RPMI7951 (cell line): ENCODE data around the gene CEP95. TPM values are rescaled to one million over a fixed set of nuclear protein-coding genes. Genes with fewer than 3 reads are reported as not detected.
"Not testable (repeated sequence)": the region's sequence is repeated elsewhere in the genome, so short reads cannot be mapped to it uniquely, and the experiment has no call there.

Experiments used
- DNase-seq: peaks from one replicate; pipeline ENCODE4 v3.0.0-alpha.2; 2012; ENCODE audit warnings: low read depth
- total RNA-seq: library from RNA; depleted of rRNA; stranded (reverse); fragments of >200 nt; shearing (Covaris generic); gene quantifications from 2 replicates; pipeline ENCODE4 v1.2.3, GENCODE V29; 2014

The CEP95 gene
- total RNA-seq, 1 experiment from 2014 or later, result 18.0 TPM

DNA sequence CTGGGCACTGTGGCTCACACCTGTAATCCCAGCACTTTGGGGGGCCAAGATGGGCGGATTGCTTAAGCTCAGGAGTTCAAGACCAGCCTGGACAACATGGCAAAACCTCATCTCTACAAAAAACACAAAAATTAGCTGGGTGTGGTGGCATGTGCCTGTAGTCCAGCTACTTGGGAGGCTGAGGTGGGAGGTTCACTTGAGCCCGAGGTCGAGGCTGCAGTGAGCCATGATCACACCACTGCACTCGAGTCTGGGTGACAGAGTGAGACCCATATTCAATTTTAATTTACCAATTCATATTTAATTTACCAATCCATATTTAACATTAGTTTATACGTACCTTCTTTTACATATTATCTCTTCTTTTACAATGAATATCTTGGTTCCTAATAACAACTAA is 11.5 kb upstream of the CEP95 start:
- DNase-seq, result not testable (repeated sequence)

GRCh38 chr17:64496348-64496785 is 10.4 kb upstream of the CEP95 start:
- DNase-seq, result peak; percentile 6

DNA sequence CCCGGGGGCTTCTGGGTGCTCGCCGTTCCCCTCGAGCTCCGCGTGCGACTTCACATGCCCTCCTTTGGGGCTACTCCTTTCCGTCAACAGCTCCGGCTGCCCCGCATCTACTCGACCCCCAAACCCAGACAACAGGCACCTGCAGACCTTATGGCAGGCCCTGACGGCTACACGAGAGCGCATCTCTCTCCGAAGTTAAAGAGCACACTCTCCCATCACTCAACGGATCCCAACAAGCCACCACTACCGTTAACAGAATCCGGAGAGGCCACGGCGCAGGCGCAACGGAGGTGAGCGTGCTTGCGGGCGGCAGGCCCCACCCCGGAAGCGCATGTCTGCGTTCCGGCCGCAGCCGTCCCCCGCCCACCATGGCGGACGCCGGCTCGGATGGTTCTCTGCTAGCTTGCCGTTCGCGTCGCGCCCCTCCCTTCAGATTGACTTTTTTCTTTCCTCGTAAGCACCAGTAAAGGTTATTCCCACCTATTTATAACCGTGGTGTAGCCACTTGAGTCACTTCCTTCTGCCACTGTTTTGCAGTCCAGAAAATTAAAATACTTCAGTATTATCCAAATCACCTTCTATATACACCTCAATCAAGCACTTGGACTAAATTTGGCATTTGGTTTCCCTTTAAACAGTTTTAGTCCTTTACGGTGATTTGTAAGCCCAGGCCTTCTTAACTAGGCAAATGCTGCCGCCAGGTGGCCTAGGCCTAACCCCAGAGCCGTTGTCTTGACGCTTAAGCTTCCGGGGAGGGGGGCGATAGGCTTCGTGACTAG is 9.8 kb upstream of the CEP95 start, which contains the start of gene POLG2:
TSS of gene POLG2 (minus strand) at position 269 of the 779 bp plus-strand sequence. CDS start at position 183, 86 bp downstream.
- DNase-seq, result peak; percentile 88

DNA sequence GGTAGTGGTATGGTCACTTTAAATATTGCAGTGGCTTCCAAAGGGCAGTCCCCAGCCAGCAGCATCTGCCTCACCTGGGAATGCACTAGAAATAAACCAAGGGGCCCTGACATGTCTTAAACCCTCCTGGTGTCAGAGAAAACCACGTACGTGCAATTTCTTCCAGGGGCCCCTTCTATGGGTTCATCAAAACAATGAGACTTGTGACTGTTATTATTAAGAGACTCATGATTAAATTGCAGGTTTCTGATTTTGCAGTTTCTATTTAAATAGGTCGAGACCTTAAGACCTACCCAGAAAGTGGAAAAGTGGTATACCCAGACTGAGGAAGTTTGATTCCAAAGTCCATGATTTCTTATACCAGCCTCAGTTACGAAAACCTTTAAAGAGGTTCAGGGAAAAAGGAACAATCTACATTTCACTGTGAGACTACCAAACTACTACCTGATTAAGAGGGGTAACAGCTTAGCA is 9.2 kb upstream of the CEP95 start:
- no peak for DNase-seq

- peak; percentile 14 for DNase-seq
Observed at GRCh38 chr17:64498308-64499203, 8.2 kb upstream of the CEP95 start.

GRCh38 chr17:64499805-64500486 is 6.8 kb upstream of the CEP95 start:
- no peak for DNase-seq

DNA sequence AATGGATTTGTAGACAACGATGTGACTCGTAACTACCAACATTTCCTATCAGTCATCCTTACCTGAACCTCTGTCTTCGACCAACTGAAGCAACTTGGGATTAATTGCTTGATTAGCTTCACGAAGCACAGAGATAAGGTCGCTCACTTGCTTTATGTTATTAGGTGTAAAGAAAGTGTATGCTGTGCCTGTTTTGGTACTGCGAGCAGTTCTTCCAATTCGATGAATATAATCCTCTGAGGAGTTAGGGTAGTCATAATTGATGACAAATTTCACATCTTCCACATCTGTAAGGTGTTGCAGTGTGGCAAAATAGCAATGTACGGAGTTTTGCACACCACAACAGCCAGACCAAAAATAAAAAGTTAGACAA is 6.3 kb upstream of the CEP95 start:
- no peak for DNase-seq

GRCh38 chr17:64500862-64501765 is 5.7 kb upstream of the CEP95 start:
- DNase-seq, result no peak

DNA sequence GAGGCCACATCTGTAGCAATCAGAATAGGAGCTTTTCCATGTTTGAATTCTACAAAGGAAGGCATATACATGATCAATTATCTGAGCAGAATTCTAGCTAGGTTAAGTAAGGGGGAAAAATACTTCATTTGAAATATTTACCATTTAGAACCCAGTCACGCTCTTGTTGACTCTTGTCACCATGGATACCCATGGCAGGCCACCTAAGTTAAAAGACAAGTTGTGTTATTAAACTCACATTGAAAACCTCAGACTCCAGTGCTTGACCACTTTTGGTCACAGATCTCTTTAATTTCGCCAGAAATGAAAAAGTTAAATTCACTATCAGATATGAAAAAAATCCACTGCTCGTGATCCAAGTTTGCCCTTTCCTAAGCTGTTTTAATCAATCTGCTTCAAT is 4.8 kb upstream of the CEP95 start:
- no peak for DNase-seq

DNA sequence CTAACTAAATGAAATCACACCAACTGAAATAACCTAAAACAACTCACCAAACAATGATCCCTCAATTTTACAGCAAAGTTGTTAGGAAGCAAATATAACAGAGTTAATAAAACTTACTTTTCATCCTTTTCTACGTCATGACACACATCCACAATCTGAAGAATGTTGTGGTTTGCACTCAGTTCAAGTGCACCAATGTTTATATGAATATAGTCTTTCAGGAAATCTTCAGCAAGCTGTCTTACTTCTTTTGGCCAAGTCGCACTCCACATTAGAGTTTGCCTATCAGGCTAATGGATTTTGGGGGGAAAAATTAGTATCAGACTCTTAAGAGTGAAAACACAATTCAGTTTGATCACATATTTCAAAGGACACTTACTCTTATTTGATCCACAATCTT is 4.0 kb upstream of the CEP95 start:
- DNase-seq, result no peak

- DNase-seq, result no peak
Observed at GRCh38 chr17:64503341-64503740, 3.4 kb upstream of the CEP95 start.

GRCh38 chr17:64503821-64504768 is 2.7 kb upstream of the CEP95 start:
- DNase-seq, result no peak

DNA sequence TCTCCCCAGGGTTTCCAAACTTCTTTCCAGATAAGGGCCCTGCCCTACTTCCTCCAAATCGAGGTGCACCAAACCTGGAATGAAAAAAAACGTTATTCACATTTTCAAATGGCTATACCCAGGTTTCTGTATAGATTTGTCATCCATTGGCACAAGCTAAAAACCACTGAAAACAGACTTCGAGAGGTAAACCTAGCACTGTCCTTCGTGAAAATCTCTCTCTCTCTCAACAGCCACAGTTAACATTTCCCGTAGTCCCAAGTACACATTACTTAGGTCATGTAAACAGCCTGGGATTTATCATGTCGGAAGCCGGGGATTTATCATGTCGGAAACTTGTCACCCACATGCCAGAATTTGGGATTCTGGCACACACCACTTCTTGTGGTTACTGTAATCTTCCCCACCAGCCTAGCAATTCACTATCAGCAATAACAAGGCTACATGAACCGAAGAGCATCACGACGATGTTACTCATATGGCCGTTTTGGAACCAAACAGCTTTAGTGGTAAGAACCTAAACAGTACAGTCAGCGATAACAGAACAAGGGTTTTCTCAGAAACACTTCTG is 1.9 kb upstream of the CEP95 start:
- DNase-seq, result no peak

- peak; percentile 85 for DNase-seq
Observed at GRCh38 chr17:64505340-64506200, 1.2 kb upstream of the CEP95 start.

DNA sequence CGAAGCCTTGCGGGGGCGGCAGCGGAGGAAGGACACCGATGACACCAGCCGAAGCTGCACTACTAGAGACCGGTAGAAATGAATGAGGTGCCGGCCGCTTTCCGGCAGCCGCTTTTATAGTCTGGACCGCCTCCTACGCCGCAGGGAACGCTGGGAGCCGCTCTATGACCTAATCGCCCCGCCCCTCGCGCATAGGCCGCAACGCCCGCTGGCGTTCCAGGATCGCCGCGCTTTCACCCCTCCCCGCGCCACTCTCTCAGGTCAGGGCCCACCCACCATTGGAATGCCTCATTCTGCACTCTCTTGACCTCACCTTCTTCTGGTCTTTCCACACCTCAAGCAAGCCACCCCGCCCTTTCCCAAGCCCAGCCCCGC is 589 bp upstream of the CEP95 start, which contains the start of gene DDX5:
TSS of gene DDX5 (minus strand) at position 89 of the 375 bp plus-strand sequence. CDS start 170 bp downstream, outside the sequence.
- DNase-seq, result peak; percentile 93

DNA sequence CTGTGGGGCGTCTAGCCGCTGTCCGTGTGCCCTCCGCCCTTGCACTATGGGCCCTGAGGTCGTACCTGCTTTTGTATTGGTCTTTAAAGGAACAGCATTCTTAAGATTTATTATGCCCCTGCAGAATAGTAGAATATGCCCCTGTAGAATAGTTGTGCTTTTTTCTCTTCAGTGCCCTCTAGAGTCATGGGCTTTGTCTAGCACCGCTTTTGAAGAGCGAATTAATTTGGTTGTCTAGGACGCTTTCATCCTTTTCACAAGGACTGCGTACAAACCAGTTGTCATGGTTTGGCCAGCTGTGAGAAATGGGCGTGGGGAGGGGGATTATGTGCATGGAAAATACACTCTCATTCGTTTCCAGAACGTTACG is 621 bp downstream of the CEP95 start:
- DNase-seq, result peak; percentile 71

GRCh38 chr17:64508683-64509082 is 1.9 kb downstream of the CEP95 start:
- no peak for DNase-seq

- DNase-seq, result no peak
Observed at GRCh38 chr17:64509179-64509578, 2.4 kb downstream of the CEP95 start.
